ENCODE data around the gene STAMBPL1. TPM values are rescaled to one million over a fixed set of nuclear protein-coding genes. Genes with fewer than 3 reads are reported as not detected.

The STAMBPL1 gene
- total RNA-seq, 1 experiment from 2014 or later: 0.54 TPM

GRCh38 chr10:88953662-88954061 is 73.6 kb downstream of the STAMBPL1 start:
- POLR2A ChIA-PET: no interaction called here

GRCh38 chr10:88954458-88955083 is 74.5 kb downstream of the STAMBPL1 start:
- Mint-ChIP-seq H3K4me1 (ENCODE audit: low read depth, unreplicated experiment) (no peaks in the 10 kb centered on the region), H3K9me3 (ENCODE audit: unreplicated experiment) (no peaks in the 10 kb centered on the region), H3K36me3 (ENCODE audit: insufficient read depth, unreplicated experiment) (no peaks in the 10 kb centered on the region), H3K27me3 (ENCODE audit: insufficient read depth, unreplicated experiment) (peaks cover 9% of the 10 kb centered on the region), H3K4me3 (ENCODE audit: unreplicated experiment) (no peak overlapping the region), H3K27ac (ENCODE audit: unreplicated experiment) (no peak overlapping the region)
- DNase-seq: no peak
- TF ChIP-seq CTCF (IDR thresholded peaks at IDR 0.05; ENCODE audit: insufficient read depth in 1 of 2, low read depth in 1 of 2, low read length in 1 of 2, severe bottlenecking in 1 of 2, unreplicated experiment in 1 of 2): no peak
- ChIA-PET CTCF (no interaction called here), POLR2A (no interaction called here)
- no peaks in the 10 kb centered on the region for H3K27me3 ChIP-seq (replicated peaks; ENCODE audit: control insufficient read depth, insufficient read depth, low read length)
- intact Hi-C loops (cut with micrococcal nuclease; ENCODE audit: unreplicated experiment): no loop called here
- no peaks in the 10 kb centered on the region for H3K36me3 ChIP-seq (ENCODE audit: control insufficient read depth, insufficient read depth, low read length)
- BruUV-seq (replicated peaks): no TSS peak
- no peaks in the 10 kb centered on the region for H3K9me3 ChIP-seq
- H3K4me3 ChIP-seq (ENCODE audit: low read depth, low read length): no peak overlapping the region
- H3K4me1 ChIP-seq: no peaks in the 10 kb centered on the region

More at GRCh38 chr10:88953662-88954061, 73.6 kb downstream of the STAMBPL1 start:
- intact Hi-C loops (cut with micrococcal nuclease; ENCODE audit: unreplicated experiment): no loop called here
- no peaks in the 10 kb centered on the region for H3K9me3 Mint-ChIP-seq (ENCODE audit: unreplicated experiment)
- no peak for TF ChIP-seq CTCF (IDR thresholded peaks at IDR 0.05; ENCODE audit: insufficient read depth in 1 of 2, low read depth in 1 of 2, low read length in 1 of 2, severe bottlenecking in 1 of 2, unreplicated experiment in 1 of 2)
- no peaks in the 10 kb centered on the region for H3K9me3 ChIP-seq
- DNase-seq: no peak
- H3K36me3 Mint-ChIP-seq (ENCODE audit: insufficient read depth, unreplicated experiment): no peaks in the 10 kb centered on the region
- H3K4me1 ChIP-seq: no peaks in the 10 kb centered on the region
- no peak overlapping the region for H3K4me3 Mint-ChIP-seq (ENCODE audit: unreplicated experiment)
- CTCF ChIA-PET: no interaction called here
- BruUV-seq (replicated peaks): no TSS peak
- no peak overlapping the region for H3K4me3 ChIP-seq (ENCODE audit: low read depth, low read length)
- H3K27me3 Mint-ChIP-seq (ENCODE audit: insufficient read depth, unreplicated experiment): peaks cover 9% of the 10 kb centered on the region
- H3K27ac Mint-ChIP-seq (ENCODE audit: unreplicated experiment): no peak overlapping the region
- H3K4me1 Mint-ChIP-seq (ENCODE audit: low read depth, unreplicated experiment): no peaks in the 10 kb centered on the region
- peaks cover 1% of the 10 kb centered on the region for H3K27me3 ChIP-seq (replicated peaks; ENCODE audit: control insufficient read depth, insufficient read depth, low read length)
- H3K36me3 ChIP-seq (ENCODE audit: control insufficient read depth, insufficient read depth, low read length): no peaks in the 10 kb centered on the region

- Histone ChIP-seq H3K4me1 (no peaks in the 10 kb centered on the region), H3K36me3 (ENCODE audit: control insufficient read depth, insufficient read depth, low read length) (no peaks in the 10 kb centered on the region), H3K9me3 (no peaks in the 10 kb centered on the region), H3K4me3 (ENCODE audit: low read depth, low read length) (no peak overlapping the region), H3K27me3 (replicated peaks; ENCODE audit: control insufficient read depth, insufficient read depth, low read length) (no peaks in the 10 kb centered on the region)
- no peak for TF ChIP-seq CTCF (IDR thresholded peaks at IDR 0.05; ENCODE audit: insufficient read depth in 1 of 2, low read depth in 1 of 2, low read length in 1 of 2, severe bottlenecking in 1 of 2, unreplicated experiment in 1 of 2)
- Mint-ChIP-seq H3K4me3 (ENCODE audit: unreplicated experiment) (no peak overlapping the region), H3K4me1 (ENCODE audit: low read depth, unreplicated experiment) (no peaks in the 10 kb centered on the region), H3K9me3 (ENCODE audit: unreplicated experiment) (no peaks in the 10 kb centered on the region), H3K27ac (ENCODE audit: unreplicated experiment) (no peak overlapping the region), H3K27me3 (ENCODE audit: insufficient read depth, unreplicated experiment) (peaks cover 6% of the 10 kb centered on the region), H3K36me3 (ENCODE audit: insufficient read depth, unreplicated experiment) (no peaks in the 10 kb centered on the region)
- no peak for DNase-seq
- ChIA-PET CTCF (no interaction called here), POLR2A (no interaction called here)
- intact Hi-C loops (cut with micrococcal nuclease; ENCODE audit: unreplicated experiment): no loop called here
- BruUV-seq (replicated peaks): no TSS peak
These were observed 77.3 kb downstream of the STAMBPL1 start for GRCh38 chr10:88957381-88957780.

All from Caco-2 (cell line).